ENCODE measurements around the gene SHISA5.

GRCh38 chr3:48426944-48427629 is 76.9 kb downstream of the SHISA5 start:
- TF ChIP-seq CTCF (IDR thresholded peaks at IDR 0.05; ENCODE audit: low read depth, low read length, missing input control) (no peak), RAD21 (IDR thresholded peaks at IDR 0.05) (no peak), HNF4G (IDR thresholded peaks at IDR 0.05) (no peak), YY1 (IDR thresholded peaks at IDR 0.05) (no peak), FOXA2 (IDR thresholded peaks at IDR 0.05) (no peak), MAX (IDR thresholded peaks at IDR 0.05) (no peak), SP1 (IDR thresholded peaks at IDR 0.05) (no peak), GABPA (IDR thresholded peaks at IDR 0.05 in 1 of 2, conservative IDR thresholded peaks at IDR 0.05 in 1 of 2) (no peak)
- TF ChIP-seq, protein P1, sequence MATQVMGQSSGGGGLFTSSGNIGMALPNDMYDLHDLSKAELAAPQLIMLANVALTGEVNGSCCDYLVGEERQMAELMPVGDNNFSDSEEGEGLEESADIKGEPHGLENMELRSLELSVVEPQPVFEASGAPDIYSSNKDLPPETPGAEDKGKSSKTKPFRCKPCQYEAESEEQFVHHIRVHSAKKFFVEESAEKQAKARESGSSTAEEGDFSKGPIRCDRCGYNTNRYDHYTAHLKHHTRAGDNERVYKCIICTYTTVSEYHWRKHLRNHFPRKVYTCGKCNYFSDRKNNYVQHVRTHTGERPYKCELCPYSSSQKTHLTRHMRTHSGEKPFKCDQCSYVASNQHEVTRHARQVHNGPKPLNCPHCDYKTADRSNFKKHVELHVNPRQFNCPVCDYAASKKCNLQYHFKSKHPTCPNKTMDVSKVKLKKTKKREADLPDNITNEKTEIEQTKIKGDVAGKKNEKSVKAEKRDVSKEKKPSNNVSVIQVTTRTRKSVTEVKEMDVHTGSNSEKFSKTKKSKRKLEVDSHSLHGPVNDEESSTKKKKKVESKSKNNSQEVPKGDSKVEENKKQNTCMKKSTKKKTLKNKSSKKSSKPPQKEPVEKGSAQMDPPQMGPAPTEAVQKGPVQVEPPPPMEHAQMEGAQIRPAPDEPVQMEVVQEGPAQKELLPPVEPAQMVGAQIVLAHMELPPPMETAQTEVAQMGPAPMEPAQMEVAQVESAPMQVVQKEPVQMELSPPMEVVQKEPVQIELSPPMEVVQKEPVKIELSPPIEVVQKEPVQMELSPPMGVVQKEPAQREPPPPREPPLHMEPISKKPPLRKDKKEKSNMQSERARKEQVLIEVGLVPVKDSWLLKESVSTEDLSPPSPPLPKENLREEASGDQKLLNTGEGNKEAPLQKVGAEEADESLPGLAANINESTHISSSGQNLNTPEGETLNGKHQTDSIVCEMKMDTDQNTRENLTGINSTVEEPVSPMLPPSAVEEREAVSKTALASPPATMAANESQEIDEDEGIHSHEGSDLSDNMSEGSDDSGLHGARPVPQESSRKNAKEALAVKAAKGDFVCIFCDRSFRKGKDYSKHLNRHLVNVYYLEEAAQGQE (IDR thresholded peaks at IDR 0.05) = no peak
